Measurements from ENCODE around the gene PPP1R15B. TPM values are rescaled to one million over a fixed set of nuclear protein-coding genes. Genes with fewer than 3 reads are reported as not detected.
A peak's percentile ranks its signal among the peaks of the same experiment; 100 is the strongest.

PPP1R15B gene
- polyA plus RNA-seq, 2 of the 4 experiments (the other 2 are of a cell fraction), result 26.9 to 51.9 TPM

- TF ChIP-seq KDM1A (IDR thresholded peaks at IDR 0.05; ENCODE audit: low read depth), result no peak
- no peak for TF ChIP-seq PHF8 (IDR thresholded peaks at IDR 0.05; ENCODE audit: borderline replicate concordance, low read depth)
- no peak for TF ChIP-seq RCOR1 (IDR thresholded peaks at IDR 0.05; ENCODE audit: low read depth, low read length)
- TF ChIP-seq MAFK (IDR thresholded peaks at IDR 0.05; ENCODE audit: partially characterized antibody), result no peak
- no peak for TF ChIP-seq SREBF2 (IDR thresholded peaks at IDR 0.05)
- TF ChIP-seq GATA3 (IDR thresholded peaks at IDR 0.05; ENCODE audit: borderline replicate concordance), result no peak
- no peak for TF ChIP-seq FOXS1 (CRISPR knock-in tag; IDR thresholded peaks at IDR 0.05)
- TF ChIP-seq HOXB13 (CRISPR knock-in tag; IDR thresholded peaks at IDR 0.05; ENCODE audit: low read depth), result no peak
- no peak for TF ChIP-seq HOXB5 (CRISPR knock-in tag; IDR thresholded peaks at IDR 0.05)
- 92% methylated on average over 13 of the region's 13 CpGs for WGBS (ENCODE audit: missing lambda C conversion rate)
- ATAC-seq, result no peak
- H3K4me2 ChIP-seq, result no peak overlapping the region
- no peak for FAIRE-seq
- H3K4me1 ChIP-seq, result peaks cover 32% of the 10 kb centered on the region
- H3K4me3 ChIP-seq, result no peak overlapping the region
- H3K27ac ChIP-seq, result no peak overlapping the region
- ChIA-PET CTCF (interaction anchor here (0.7 to 18.2 kb wide), 6 partner anchors 9 to 364 kb away, joined by 3 to 530 read pairs (median 4); partner anchors contain the start of gene PIK3C2B), POLR2A (no interaction called here)
- H3K9me3 ChIP-seq, result no peaks in the 10 kb centered on the region
- no peak for DNase-seq (ENCODE audit: low read depth in 1 of 2, low spot score in 1 of 2)
These were observed 31.0 kb upstream of the PPP1R15B start for GRCh38 chr1:204442376-204443259.

- POLR2A ChIA-PET, result no interaction called here
- peaks cover 32% of the 10 kb centered on the region for H3K4me1 ChIP-seq
- no peaks in the 10 kb centered on the region for H3K9me3 ChIP-seq
- H3K4me3 ChIP-seq, result no peak overlapping the region
- 89% methylated on average over 6 of the region's 6 CpGs for WGBS (ENCODE audit: missing lambda C conversion rate)
- TF ChIP-seq RNF2 (IDR thresholded peaks at IDR 0.05; ENCODE audit: borderline replicate concordance, low read depth) (no peak), TP53 (CRISPR knock-in tag; IDR thresholded peaks at IDR 0.05) (no peak), USF2 (IDR thresholded peaks at IDR 0.05) (no peak), RARB (CRISPR knock-in tag; IDR thresholded peaks at IDR 0.05) (no peak)
- no peak for DNase-seq (ENCODE audit: low read depth in 1 of 2, low spot score in 1 of 2)
- H3K27ac ChIP-seq, result no peak overlapping the region
- FAIRE-seq, result no peak
- CTCF ChIA-PET, result interaction anchor here (1.1 to 18.2 kb wide), 5 partner anchors 8 to 366 kb away, joined by 3 to 530 read pairs (median 5); partner anchors contain the start of gene PIK3C2B
- no peak for ATAC-seq
- no peak overlapping the region for H3K4me2 ChIP-seq
These were observed 29.9 kb upstream of the PPP1R15B start for GRCh38 chr1:204441558-204441957.

GRCh38 chr1:204439621-204440375, 28.2 kb upstream of the PPP1R15B start:
- DNase-seq (ENCODE audit: low read depth in 1 of 2, low spot score in 1 of 2) (no peak), ATAC-seq (no peak), FAIRE-seq (no peak)
- Histone ChIP-seq H3K4me3 (no peak overlapping the region), H3K4me1 (peaks cover 34% of the 10 kb centered on the region), H3K27ac (peak overlapping the region in 1 of 2 experiments; percentile 11; a peak in 1 of 6 replicates), H3K4me2 (no peak overlapping the region), H3K9me3 (no peaks in the 10 kb centered on the region)
- ChIA-PET CTCF (interaction anchor here (0.9 to 19.8 kb wide), 8 partner anchors 5 to 367 kb away, joined by 3 to 448 read pairs (median 4); partner anchors contain the start of gene PIK3C2B), POLR2A (interaction anchor here (1.4 to 1.7 kb wide), 2 partner anchors 22 to 54 kb away, joined by 5 to 7 read pairs; no protein-coding TSS in a partner anchor)
- no peak for TF ChIP-seq SREBF2 (IDR thresholded peaks at IDR 0.05)
- TF ChIP-seq JUNB (IDR thresholded peaks at IDR 0.05), result no peak
- TF ChIP-seq ZC3H11A (IDR thresholded peaks at IDR 0.05), result no peak
- 82% methylated on average over 13 of the region's 13 CpGs for WGBS (ENCODE audit: missing lambda C conversion rate)

- no peaks in the 10 kb centered on the region for H3K9me3 ChIP-seq
- WGBS (ENCODE audit: missing lambda C conversion rate), result 53% methylated on average over 7 of the region's 7 CpGs
- no peak overlapping the region for H3K4me3 ChIP-seq
- peaks cover 34% of the 10 kb centered on the region for H3K4me1 ChIP-seq
- H3K27ac ChIP-seq, result peak overlapping the region in 1 of 2 experiments; percentile 63; a peak in 3 of 6 replicates
- DNase-seq (ENCODE audit: low read depth in 1 of 2, low spot score in 1 of 2) (peak; percentile 52 to 66), FAIRE-seq (no peak), ATAC-seq (peak; percentile 82 to 83)
- TF ChIP-seq HES2 (IDR thresholded peaks at IDR 0.05), result no peak
- TF ChIP-seq E2F6 (IDR thresholded peaks at IDR 0.05; ENCODE audit: borderline replicate concordance, low read depth), result no peak
- TF ChIP-seq FOSL2 (IDR thresholded peaks at IDR 0.05), result no peak
- peak; percentile 60 for TF ChIP-seq FOSL2 (CRISPR knock-in tag; IDR thresholded peaks at IDR 0.05)
- POLR2A ChIA-PET, result interaction anchor here (1.0 to 1.7 kb wide), 3 partner anchors 21 to 55 kb away, joined by 3 to 7 read pairs (median 5); no protein-coding TSS in a partner anchor
- peak overlapping the region; percentile 38 for H3K4me2 ChIP-seq
- CTCF ChIA-PET, result interaction anchor here (0.6 to 19.8 kb wide), 11 partner anchors 5 to 369 kb away, joined by 3 to 448 read pairs (median 3); partner anchors contain the start of gene PIK3C2B
These were observed 27.0 kb upstream of the PPP1R15B start for GRCh38 chr1:204438628-204439027.

Data from A549 (cell line).